GM21515 (cell line): ENCODE results near the gene BRINP3.
"Not testable (repeated sequence)": the region's sequence is repeated elsewhere in the genome, so short reads cannot be mapped to it uniquely, and the experiment has no call there.

ENCODE experiments used
- ATAC-seq: cut with Tn5 transposase; IDR thresholded peaks from one replicate; pipeline ENCODE4 v1.9.1; 2021; ENCODE audit not compliant: unreplicated experiment

The BRINP3 gene

GRCh38 chr1:190477762-190478148 is at the start of gene BRINP3:
TSS of gene BRINP3 (minus strand) at chr1:190477864.
- ATAC-seq: no peak

GRCh38 chr1:190511554-190511953 is 33.9 kb upstream of the BRINP3 start:
- no peak for ATAC-seq

GRCh38 chr1:190507357-190507756 is 29.7 kb upstream of the BRINP3 start:
- ATAC-seq: no peak

- ATAC-seq: not testable (repeated sequence)
Measured at GRCh38 chr1:190504539-190504938, 26.9 kb upstream of the BRINP3 start.

- no peak for ATAC-seq
Measured at GRCh38 chr1:190497565-190497964, 19.9 kb upstream of the BRINP3 start.

GRCh38 chr1:190494451-190494850 is 16.8 kb upstream of the BRINP3 start:
- ATAC-seq: no peak

GRCh38 chr1:190491404-190491803 is 13.7 kb upstream of the BRINP3 start:
- no peak for ATAC-seq

- ATAC-seq: no peak
Measured at GRCh38 chr1:190484045-190484444, 6.4 kb upstream of the BRINP3 start.

GRCh38 chr1:190480231-190480630 is 2.6 kb upstream of the BRINP3 start:
- no peak for ATAC-seq

GRCh38 chr1:190479516-190479915 is 1.9 kb upstream of the BRINP3 start:
- no peak for ATAC-seq

- no peak for ATAC-seq
Measured at GRCh38 chr1:190479050-190479397, 1.4 kb upstream of the BRINP3 start.

GRCh38 chr1:190478149-190479049 is 735 bp upstream of the BRINP3 start:
- ATAC-seq: no peak

GRCh38 chr1:190476806-190477205 is 858 bp downstream of the BRINP3 start:
- no peak for ATAC-seq

- ATAC-seq: no peak
Measured at GRCh38 chr1:190476321-190476720, 1.3 kb downstream of the BRINP3 start.

- no peak for ATAC-seq
Measured at GRCh38 chr1:190475421-190476141, 2.1 kb downstream of the BRINP3 start.

GRCh38 chr1:190474650-190475211 is 2.9 kb downstream of the BRINP3 start:
- ATAC-seq: no peak

- ATAC-seq: no peak
Measured at GRCh38 chr1:190474010-190474409, 3.7 kb downstream of the BRINP3 start.

GRCh38 chr1:190472494-190472893 is 5.2 kb downstream of the BRINP3 start:
- ATAC-seq: no peak

- no peak for ATAC-seq
Measured at GRCh38 chr1:190472042-190472441, 5.6 kb downstream of the BRINP3 start.

GRCh38 chr1:190464690-190465089 is 13.0 kb downstream of the BRINP3 start:
- no peak for ATAC-seq

GRCh38 chr1:190456129-190456528 is 21.5 kb downstream of the BRINP3 start:
- no peak for ATAC-seq

GRCh38 chr1:190455631-190456030 is 22.0 kb downstream of the BRINP3 start:
- ATAC-seq: no peak
